ENCODE measurements around the gene FBXO42.

DNA sequence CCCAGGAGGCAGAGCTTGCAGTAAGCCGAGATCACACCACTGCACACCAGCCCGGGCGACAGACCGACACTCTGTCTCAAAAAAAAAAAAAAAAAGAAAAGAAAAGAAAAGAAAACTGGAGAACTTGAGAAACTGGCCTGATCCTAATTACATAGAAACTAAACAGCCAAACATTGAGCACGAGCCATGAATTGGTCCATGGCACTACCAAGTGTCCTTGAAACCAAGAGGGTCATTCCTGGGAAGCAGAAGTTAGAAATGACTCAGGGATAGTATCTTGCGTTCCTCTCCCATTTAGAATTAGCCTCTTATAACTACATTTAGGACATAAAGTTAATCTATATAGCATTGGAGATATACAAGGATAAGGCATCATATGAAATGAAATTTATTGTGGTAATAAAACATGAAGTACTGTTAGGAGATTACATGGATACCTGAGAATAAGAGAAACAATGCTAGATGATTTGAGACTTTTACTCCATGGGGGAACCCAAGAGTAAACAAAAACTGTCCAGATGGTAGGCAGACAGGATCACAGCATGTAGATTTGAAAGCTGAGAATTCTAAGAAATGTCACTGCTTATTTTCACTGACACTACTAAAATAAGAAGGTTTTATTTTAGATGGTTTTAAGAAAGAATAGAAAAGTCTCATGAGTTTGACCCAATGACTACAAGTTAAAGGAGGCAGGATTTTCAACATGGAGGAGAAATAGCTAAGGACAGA, 75.8 kb downstream of the FBXO42 start:
- TF ChIP-seq, protein P1, sequence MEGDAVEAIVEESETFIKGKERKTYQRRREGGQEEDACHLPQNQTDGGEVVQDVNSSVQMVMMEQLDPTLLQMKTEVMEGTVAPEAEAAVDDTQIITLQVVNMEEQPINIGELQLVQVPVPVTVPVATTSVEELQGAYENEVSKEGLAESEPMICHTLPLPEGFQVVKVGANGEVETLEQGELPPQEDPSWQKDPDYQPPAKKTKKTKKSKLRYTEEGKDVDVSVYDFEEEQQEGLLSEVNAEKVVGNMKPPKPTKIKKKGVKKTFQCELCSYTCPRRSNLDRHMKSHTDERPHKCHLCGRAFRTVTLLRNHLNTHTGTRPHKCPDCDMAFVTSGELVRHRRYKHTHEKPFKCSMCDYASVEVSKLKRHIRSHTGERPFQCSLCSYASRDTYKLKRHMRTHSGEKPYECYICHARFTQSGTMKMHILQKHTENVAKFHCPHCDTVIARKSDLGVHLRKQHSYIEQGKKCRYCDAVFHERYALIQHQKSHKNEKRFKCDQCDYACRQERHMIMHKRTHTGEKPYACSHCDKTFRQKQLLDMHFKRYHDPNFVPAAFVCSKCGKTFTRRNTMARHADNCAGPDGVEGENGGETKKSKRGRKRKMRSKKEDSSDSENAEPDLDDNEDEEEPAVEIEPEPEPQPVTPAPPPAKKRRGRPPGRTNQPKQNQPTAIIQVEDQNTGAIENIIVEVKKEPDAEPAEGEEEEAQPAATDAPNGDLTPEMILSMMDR (IDR thresholded peaks at IDR 0.05), result no peak
- no peak for TF ChIP-seq POLR2A (IDR thresholded peaks at IDR 0.05)
